Renal pelvis (tissue), 4 donors: ENCODE measurements around the gene SLIT3. TPM values are rescaled to one million over a fixed set of nuclear protein-coding genes. Genes with fewer than 3 reads are reported as not detected.

Experiments
- DNase-seq: peaks from one replicate; pipeline ENCODE4 v3.0.0-alpha.2; 2013
- polyA plus RNA-seq, 3 donors: library from polyadenylated mRNA; unstranded; fragments of 120-200 nt; gene quantifications; one replicate each; pipeline ENCODE4 v1.2.1, GENCODE V29; 2013; ENCODE audit not compliant: insufficient read length in 3 of 3

Gene SLIT3
- polyA plus RNA-seq, 3 donors = 41.2 to 62.4 (median 57.5) TPM

DNA sequence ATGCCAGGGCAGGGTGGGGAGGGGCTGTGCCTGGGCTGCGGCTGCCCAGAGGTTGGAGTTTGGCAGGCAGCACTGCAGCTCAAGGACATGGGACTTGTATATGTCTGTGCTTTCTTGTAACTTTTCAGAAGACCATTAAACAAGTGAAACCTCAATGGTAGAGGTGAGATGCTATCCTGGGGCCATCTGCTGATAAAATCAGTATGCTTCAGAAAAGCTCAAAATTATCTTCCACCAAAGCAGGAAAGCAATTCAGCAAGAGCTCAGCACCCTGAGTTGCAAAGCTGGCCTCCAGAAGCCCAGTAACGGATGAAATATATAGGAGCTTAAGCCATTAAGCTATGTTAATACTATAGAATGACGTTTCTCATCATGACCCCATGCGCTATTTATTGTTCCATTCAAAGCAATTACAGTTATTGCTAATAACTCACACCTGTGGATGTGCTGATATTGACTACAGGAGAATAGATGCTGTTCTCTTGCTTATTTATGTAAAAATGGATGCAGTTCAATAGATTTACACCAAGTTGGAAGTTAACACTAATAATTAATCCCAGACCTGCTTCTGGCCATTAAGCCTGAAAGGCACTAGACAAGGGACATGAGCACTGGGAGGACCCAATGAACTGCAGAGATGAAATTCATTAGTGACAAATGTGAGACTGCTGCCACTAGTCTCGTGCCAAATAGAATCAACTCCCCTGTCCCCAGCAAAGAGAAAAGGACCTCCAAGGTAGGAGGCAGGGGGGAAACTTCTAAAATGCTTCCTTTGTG, 405.5 kb downstream of the SLIT3 start:
- no peak for DNase-seq

DNA sequence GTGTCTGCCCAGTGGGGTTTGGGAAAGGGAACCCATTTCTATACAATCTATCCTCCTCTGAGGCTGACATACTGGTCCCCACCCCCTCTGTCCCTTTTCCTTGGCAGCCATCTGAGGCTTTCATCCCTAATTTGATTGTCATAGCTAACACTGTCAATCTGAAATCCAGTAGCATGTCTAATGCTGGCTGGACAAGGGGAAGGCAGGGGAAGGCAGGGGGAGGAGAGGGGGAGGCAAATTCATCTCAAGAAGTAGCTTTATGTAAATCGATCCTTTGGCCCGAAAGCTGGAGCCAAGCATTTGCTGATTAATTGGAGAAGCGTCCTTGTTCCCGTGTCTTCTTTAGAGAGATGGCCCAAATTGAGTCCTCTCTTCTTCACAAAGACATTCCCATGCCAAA, 407.7 kb downstream of the SLIT3 start:
- DNase-seq = no peak

DNA sequence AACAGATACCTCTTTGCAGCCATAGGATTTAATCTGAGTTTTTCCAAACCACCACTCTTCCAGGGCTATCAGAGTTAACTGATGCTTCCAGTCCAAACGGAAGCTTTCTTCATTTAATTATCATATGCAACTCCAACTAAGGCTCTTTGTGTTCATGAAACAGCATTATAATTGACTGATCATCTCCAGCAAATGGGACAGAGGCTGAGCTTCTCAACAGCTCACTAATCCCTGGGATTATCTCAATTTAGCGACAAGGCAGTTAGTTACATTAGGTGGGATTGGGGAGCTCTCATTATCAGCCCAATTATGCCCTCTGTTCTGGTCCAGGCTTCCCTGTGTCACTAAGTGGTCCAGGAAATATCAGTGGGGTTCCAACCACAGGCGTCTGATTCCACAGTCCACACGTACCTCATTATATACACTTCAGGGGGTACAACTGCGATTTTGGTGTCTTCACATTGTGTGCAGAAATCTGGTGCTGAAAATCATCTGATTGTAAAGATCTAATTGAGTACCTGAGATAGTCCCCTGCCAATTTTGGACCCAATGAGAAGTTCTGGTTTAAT, 408.2 kb downstream of the SLIT3 start:
- no peak for DNase-seq

DNA sequence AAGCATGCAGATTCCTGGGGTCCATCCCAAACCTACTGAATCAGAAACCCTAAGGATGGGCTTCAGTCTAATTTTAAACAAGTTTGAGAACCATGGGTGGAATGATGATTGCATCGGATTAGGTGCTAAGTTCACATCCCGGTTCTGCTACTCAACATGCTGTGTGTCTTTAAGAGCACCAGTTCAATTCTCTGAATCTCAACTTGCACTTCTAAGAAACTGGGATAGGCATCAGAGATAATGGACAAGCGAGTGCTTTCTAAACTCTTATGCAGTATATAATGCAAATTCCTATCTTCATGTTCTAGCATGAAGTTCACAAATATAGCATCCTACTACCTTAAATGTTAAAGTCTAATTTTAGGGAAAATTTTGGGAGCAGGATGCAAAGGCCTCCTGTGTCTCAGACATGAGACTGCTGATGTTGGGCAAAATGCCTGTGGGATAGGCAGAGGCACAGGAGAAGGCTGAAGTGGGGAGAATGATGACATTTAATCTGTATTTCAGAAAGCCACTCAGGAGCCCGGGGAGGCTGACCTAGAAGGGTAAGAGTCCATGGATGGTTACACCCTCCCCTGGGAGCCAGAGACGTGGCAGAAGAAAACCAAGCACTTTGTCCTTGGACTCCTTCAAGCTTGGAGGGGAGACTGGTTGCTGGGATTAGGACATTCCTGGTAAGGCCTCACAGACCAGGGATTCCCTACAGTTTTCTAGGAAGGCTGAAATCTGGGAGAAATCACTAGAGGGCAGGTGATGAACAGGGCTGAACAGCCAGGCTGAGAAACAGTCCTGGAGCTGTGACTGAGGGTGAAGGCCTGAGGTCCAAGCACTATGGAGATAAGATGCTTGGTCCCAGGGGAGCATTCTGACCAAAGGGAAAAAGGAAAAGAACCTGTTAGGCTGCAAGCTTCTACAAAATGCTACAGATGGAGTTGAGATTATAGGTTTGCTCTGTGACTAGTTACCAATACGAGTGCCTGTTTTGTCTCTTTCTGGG, 409.8 kb downstream of the SLIT3 start:
- DNase-seq = no peak

DNA sequence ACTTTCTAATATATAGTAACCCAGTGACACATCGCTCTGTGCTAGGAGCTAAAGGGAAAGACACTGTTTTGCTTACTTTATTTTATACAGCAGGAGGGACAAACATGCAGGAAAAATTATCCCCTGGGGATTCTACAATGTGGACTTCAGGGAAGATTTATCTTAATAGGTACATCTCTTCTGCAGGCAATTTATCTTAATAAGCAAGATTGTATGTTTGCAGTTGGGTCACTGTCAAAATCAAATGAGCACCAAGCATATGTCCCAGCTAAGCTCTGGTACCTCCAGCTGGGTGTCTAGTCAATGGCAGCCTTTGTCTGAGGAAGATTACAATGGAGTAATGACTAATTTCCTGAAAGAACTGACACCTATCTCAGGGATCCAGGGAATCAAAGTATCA, 411.9 kb downstream of the SLIT3 start:
- no peak for DNase-seq

DNA sequence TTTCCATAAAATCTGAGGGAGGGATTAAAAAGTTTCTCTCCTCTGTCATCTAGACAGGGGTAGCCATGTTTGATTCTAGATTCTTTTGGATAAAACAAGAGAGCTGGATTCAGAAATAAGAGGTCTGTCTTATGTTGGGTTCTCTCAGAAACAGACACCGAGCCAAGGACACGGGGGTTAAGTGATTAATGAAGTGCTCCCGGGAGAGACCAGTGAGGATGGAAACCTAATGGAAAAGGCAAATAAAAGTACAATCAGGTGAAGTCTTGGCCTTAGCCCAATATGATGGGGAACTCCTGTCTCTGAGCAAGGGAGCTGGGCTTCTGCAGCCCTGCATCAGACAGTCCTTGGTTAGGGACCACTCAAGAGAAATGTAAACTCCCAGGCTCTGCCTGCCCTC, 413.0 kb downstream of the SLIT3 start:
- no peak for DNase-seq

DNA sequence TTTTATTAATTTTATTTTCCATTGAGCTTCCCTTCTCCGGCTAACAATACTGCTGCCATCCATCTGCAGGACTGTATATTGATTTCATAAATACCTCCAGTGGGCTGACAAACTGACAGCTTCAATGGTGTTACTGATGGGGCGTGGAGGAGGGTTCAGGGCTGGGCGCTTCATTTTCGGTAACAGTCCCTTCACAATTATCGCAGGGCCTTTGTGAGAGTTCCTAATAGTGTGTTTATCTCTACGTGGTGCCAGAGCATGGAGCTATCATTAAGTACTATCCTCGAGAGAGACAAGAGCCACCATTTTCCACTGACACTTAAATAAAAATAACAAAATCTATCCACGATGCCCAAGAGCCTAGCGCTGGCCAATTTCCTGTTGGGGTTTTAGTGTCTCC, 414.8 kb downstream of the SLIT3 start:
- no peak for DNase-seq

DNA sequence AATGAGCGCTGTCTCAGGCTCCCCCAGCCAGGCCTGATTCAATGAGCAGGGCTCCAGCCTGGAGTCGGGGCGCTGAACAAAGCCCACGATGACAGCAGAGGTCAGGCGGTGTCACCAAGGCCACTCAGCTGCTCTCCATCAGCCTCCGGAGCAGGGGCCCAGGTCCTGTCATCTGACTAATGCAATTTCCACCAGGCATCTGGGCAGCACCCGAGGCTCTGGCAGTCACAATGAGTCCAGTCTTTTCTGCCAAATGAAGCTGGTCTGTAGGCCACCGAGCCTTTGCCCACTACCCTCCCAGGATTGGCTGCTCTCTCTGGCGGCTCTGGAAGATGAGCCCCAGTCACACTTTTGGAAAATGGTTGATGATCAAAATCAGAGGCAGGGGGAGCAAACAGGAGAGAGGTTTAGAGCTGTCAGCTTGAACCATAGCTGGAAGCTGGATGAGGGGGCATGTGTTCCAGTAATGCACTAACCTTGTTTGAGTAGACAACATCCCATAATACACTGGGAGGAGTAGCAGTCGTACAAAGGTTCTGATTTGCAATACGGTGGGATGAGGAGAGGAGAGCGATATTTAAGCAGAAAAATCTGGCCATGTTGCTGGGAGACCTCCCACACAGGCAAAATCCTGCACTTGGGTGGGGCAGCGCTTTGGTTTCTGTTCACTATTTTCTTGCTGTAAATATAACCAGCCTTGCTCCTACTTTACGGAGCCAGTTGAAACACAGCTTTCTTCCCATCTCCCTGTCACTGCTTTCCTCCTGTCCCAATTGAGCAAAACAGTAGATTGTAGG, 415.4 kb downstream of the SLIT3 start:
- no peak for DNase-seq

DNA sequence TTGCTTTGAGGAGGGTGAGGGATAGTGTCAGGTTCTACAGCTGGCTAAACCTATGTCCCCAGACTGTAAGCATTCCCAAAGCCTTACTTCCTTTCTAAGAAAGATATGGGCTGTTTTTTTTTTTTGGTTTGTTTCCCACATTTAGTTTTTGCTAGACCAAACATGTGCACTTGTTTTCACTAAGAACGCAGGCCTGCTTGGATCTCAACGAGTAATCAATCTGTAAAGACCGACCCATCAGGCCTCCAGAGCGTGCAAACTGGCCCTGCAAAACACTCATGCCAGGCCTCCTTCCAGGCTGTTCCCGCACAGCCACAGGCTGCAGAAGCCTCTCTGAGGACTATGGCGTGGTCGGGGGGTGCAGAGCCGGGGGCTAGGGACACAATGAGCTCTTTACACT, 416.9 kb downstream of the SLIT3 start:
- no peak for DNase-seq

DNA sequence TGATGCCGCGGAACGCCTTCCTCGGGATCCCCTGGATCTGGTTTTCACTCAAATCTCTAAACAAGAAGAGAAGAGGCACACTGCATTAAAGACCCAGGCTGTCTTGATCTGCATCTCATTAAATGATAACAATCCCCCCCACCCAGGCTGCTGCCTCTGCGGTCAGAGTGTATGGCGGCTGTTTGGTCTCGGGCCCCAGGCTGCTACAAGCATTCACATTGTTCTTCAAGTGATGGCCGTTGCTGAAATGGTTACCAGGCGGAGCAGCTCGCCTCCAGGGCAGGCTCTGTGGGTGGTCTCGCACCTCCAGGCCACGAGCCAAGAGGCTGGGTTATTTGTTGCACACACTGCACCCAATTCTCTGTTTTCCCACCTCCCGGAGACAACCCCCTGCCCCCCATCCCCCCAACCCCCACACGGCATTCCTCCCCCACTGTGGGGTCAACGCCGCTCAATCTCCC, 417.6 kb downstream of the SLIT3 start:
- no peak for DNase-seq

DNA sequence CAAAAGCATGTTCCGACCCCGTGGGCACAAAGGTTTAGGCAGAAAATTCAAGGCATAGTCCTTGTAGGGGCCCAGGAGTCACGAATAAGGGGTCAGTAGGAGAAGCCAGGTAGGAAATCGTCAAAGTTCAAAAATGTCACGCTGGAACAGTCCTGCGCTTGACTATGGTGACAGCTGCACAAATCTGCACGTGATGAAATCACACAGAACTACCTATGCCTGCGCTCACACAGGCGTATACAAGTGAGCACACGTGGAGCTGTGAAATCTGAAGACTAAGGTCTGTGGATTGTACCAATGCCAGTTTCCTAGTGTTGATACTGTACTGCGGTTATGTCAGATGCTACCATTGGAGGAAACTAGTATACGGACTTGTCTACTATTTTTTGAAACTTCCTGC, 418.7 kb downstream of the SLIT3 start:
- DNase-seq = no peak

DNA sequence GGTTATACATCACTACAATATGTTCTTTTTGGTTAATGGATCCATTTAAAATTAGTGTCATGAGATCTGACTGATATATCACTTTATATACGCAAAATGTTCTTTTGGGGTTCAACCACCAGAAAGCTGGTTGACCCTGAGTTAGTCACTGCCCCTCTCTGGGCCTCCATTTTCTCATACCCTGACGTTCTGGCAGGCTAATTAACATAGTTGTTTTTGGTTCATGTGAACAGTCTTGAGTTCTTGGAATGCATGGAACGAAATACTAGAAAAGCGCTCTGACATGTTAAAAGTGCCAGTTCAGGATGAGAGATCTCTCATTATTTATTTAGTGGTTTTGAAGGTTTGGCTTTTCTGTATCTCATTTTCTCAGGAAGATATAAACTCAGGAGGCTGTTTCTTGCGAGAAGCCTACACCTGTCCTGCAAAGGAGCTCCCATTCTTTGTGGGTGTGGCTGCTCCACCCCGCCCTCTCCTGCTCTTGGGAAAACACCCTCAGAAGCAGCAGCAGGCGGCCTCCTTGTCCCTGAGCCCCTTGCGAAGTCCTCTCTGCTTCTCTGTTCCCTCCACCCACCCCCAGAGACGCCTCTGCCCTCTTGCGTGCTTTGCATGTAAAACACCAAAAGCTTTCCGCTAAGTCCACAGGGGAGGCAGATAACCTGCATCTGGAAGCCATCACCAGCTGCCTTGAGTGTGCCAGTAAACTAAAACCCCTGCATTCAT, 419.4 kb downstream of the SLIT3 start:
- no peak for DNase-seq

DNA sequence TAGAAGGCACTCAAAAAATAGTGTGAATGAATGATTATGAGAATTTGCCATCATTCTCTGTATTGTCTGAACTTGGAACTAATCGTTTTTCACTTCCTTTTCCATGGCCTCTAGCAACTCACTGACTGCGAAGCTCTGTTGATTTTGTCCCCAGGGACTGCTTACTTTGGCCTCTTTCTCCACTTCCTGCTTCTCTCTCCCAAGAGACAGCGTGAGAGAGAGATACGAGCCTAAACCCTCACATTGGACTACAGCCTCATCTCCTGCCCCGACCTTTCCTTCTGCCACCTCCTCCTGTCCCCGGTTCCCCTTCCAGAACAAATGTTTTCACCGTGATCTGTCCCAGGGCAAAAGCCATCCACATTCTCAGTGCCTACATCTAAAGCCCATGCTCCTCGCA, 421.0 kb downstream of the SLIT3 start:
- DNase-seq = no peak

DNA sequence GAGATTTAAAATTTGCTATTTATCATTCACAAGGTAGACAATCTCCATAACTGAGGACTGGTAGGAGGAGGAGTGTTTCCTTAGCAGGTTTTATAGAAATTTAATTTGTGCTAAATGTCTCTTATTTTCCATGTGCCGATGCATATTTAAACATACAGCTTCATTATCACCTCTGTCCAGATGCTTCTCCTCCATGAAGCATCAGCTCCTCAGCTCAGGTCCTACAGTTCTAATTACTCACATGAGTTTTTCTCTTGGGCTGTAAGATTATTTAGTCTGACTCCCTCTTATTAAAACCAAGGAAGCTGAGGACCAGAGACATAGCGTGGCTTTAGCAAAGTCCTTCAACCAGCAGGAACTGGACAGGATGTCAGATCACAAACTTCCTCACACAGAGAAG, 421.6 kb downstream of the SLIT3 start:
- no peak for DNase-seq

DNA sequence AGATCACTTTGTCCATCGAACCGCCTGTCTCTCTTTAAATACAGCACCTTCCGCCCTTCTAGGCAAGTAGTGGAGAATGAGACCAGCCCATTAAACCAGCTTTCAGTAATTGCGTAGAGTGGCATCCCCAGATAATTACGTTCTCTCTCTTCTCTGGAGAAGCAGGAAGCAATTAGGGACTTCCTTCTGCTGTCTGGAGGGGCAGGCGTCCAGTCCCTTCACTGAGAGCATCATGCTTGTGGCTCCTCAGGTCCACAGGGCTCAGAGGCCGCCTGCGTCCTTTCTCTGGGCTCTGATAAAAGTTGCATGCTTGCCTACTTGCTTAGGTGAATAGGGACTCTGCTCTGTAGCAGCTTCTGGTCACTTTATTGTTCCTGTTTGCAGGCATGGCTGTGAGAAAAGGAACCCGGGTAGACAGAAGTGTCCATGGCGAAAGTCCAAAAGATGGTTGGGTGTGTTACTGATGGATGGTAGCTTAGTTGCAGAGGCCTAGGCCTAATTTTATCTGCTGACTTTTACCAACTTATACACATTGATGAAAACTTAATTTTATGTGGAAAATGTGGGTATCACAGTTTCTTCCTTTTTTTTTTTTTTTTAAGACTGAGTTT, 422.7 kb downstream of the SLIT3 start:
- no peak for DNase-seq

DNA sequence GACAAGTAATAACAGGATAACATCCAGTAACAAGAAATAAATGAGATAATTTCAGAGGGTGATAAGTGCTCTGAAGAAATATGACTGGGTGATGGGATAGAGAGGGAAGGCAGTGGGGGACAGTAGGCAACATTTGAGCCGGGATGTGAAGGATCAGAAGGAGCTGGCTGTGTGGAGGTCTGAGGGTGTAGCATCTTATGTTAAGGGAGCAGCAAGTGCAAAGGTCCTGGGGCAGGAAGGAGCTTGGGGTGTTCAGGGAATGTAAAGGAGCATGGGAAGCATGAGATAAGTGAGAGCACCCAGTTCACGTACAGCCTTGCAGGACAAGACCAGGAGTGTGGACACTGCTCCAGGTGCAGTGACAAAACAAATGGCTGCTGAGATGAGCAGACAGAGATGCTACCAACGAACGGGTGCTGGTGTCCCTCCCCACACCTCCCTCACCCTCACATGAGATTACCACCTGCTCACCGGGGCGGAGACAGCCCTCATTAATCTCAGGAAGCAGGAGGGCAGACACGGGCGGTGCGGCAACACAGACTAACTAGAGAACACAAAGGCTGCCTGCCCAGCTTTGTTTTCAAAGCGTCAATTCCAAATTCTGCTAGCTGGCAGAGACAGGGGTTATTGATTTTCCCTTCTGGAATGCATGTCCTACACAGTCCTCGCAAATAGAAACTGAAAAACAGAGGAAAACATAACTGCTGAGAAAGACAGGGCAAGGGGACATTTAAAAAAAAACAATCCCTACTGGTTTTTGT, 423.6 kb downstream of the SLIT3 start:
- peak; percentile 72 for DNase-seq

DNA sequence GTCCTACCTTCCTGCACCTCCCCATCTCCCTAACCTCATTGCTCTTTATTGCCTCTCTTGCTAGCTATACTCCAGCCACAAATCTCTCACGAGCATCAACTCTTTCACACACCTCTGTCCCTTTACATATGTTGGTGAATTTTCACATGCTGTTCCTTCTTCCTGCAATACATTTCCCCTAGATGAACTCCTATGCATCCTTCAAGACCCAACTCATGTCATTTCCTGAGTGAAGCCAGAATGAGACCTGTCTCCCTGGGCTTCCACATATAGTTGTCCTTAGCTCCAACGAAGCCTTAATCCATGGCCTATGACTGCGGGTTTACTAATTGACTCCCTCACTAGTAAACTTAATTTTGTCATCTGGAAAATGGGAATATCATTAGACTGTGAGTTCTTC, 424.5 kb downstream of the SLIT3 start:
- no peak for DNase-seq

DNA sequence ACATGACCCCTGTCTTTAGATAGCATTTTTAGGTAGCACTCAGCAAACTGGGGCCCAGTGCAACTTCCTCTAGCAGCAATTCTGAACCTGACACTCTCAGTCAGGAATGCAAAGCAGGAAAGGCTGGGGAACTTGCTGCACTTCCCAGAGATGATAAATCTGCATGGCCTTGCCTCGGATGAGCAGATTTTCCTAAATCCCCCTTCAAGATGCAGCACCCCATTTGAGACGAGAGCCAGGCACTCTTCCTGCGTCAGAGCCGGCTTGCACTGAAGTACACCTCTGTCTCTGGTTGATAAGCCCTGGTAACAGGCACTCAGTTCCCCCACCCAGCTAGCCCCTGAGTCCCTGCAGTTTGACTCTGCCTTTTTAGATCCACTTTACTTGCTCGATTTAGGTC, 425.1 kb downstream of the SLIT3 start:
- no peak for DNase-seq

DNA sequence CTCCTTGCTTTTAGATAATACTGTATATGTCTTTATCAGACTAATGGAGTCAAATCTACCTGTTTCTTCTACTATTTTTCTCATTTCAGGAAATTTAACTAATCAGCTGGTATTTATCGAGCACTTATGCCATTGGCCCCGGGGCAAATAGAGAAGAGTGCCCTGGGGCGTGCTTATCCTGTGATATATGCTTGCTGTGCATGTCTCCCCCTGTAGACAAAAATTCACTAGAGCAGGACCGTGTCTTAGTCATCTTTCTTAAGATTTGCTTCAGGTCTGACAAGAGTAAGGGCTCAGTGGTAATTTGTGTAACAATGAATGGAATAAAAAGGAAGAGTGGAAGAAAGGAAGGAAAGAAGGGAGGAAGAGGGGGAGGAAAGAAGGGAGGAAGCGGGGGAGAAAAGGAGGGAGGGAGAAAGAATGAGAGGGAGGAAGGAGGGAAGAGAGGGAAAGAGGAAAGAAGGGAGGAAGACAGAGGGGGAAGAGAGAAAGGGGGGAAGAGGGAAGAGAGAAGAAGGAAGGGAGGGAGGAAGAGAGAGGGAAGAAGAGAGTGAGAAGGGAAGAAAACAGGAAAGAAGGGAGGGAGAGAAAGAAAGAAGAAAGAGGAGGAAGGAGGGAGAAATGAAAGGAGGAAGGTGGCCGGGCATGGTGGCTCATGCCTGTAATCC, 426.1 kb downstream of the SLIT3 start:
- no peak for DNase-seq
